SU-DHL-6 (cell line): Measurements from ENCODE around the gene AFM.

Experiments
- H2AFZ ChIP-seq: fragments of 200-600 bp; sonication (generic); 2 replicates; pipeline ENCODE4 v1.6.1; 2014; ENCODE audit warnings: low read depth, mild to moderate bottlenecking, moderate library complexity, mixed read lengths, antibody characterized with exemption, low read length; ENCODE audit not compliant: severe bottlenecking
- H3F3A ChIP-seq: fragments of 200-600 bp; shearing (Covaris generic); 2 replicates; pipeline ENCODE4 v1.6.0; 2016; ENCODE audit warnings: antibody characterized with exemption, mild to moderate bottlenecking; ENCODE audit not compliant: insufficient read depth
- H3K27ac ChIP-seq: fragments of 200-600 bp; sonication (generic); 2 replicates; pipeline ENCODE4 v1.5.1; 2016; ENCODE audit warnings: low read depth, mild to moderate bottlenecking, low read length, moderate library complexity, mixed read lengths
- H3K27me3 ChIP-seq: fragments of 200-600 bp; sonication (generic), shearing (Covaris generic); 2 replicates; pipeline ENCODE4 v1.6.0; 2014; ENCODE audit warnings: mild to moderate bottlenecking, low read length
- H3K36me3 ChIP-seq: fragments of 200-600 bp; sonication (generic); 2 replicates; pipeline ENCODE4 v1.6.1; 2014; ENCODE audit warnings: mild to moderate bottlenecking, low read length, mixed read lengths
- H3K4me2 ChIP-seq: fragments of 300-600, 200-600 bp; shearing (Covaris generic), sonication (generic); 2 replicates; pipeline ENCODE4 v1.6.0; 2014; ENCODE audit warnings: low read length, low read depth, mild to moderate bottlenecking; ENCODE audit not compliant: poor library complexity, severe bottlenecking
- H3K4me3 ChIP-seq: fragments of 200-600 bp; sonication (generic); 2 replicates; pipeline ENCODE4 v1.5.1; 2014; ENCODE audit warnings: antibody characterized with exemption, low read length, mild to moderate bottlenecking, mixed read lengths; ENCODE audit not compliant: insufficient read depth, poor library complexity, severe bottlenecking
- H3K79me2 ChIP-seq: fragments of 200-600 bp; sonication (generic); 2 replicates; pipeline ENCODE4 v1.6.1; 2014; ENCODE audit warnings: mild to moderate bottlenecking, low read length, moderate library complexity; ENCODE audit not compliant: insufficient read depth
- H3K9ac ChIP-seq: fragments of 200-600 bp; sonication (generic); 2 replicates; pipeline ENCODE4 v1.7.0; 2014; ENCODE audit warnings: mild to moderate bottlenecking, low read length
- H3K9me2 ChIP-seq: fragments of 200-600 bp; sonication (generic); replicated peaks from 2 replicates; pipeline ENCODE4 v1.6.1; 2014; ENCODE audit warnings: low read length; ENCODE audit not compliant: insufficient read depth
- H3K9me3 ChIP-seq: fragments of 200-600 bp; sonication (generic); 2 replicates; pipeline ENCODE4 v1.6.1; 2014; ENCODE audit warnings: low read length, mixed read lengths; ENCODE audit not compliant: insufficient read depth
- H4K20me1 ChIP-seq: fragments of 200-600 bp; sonication (generic); 2 replicates; pipeline ENCODE4 v1.6.1; 2014; ENCODE audit warnings: low read depth, mild to moderate bottlenecking, antibody characterized with exemption, low read length, moderate library complexity, mixed read lengths
- EZH2phosphoT487 ChIP-seq: fragments of 200-600 bp; sonication (generic), shearing (Covaris generic); conservative IDR thresholded peaks from 2 replicates; pipeline ENCODE4 v1.6.1; 2018; ENCODE audit warnings: mild to moderate bottlenecking, antibody characterized with exemption, low read length, moderate library complexity, mixed read lengths
- TF ChIP-seq, protein P1 (sequence below): fragments of 200-600 bp; sonication (generic); IDR thresholded peaks from one replicate; pipeline ENCODE4 v1.5.1; 2017; ENCODE audit warnings: antibody characterized with exemption, mild to moderate bottlenecking, low read length, moderate library complexity; ENCODE audit not compliant: insufficient read depth, poor library complexity, severe bottlenecking

Gene AFM

DNA sequence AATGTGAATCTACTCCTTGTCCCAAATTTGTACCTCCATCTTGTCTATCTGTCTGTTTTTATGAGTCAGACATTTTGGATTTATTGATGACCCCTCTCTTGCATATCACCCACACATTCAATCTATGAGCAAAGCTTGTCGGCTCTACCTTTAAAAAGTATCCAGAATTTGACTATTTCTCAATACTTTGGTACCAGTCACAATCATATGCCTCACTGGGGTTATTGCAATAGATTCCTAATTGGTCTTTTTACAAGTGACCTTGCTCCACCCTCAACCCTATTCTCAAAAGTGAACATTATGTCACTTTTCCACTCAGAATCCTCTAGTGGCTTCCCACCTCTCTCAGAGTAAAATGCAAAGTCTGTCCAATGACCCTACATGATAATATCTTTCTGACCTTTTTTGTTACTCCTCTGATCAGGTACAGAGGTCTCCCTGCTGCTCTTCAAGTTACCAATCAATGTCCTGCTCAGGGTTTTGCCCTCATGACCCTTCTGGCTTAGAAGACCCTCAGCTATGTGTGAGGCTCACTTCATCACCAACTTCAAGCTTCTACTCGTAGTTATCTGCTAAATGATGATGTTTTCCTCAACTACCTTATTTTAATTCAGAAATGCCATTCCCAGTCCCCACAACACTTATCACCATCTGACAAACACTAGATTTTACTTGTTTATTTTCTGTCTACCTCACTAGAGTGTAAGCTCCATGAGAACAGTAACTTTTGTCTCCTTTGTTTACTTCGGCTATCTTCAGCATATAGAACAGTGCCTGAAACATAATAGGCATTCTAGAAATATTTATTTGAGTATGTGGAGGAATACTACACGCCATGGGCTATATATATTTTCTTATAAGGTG lies 23.1 kb upstream of the AFM start:
- no peak overlapping the region for H3K4me2 ChIP-seq
- H3K9me3 ChIP-seq = no peaks in the 10 kb centered on the region
- no peaks in the 10 kb centered on the region for H3K27me3 ChIP-seq
- no peaks in the 10 kb centered on the region for H3F3A ChIP-seq
- TF ChIP-seq, protein P1, sequence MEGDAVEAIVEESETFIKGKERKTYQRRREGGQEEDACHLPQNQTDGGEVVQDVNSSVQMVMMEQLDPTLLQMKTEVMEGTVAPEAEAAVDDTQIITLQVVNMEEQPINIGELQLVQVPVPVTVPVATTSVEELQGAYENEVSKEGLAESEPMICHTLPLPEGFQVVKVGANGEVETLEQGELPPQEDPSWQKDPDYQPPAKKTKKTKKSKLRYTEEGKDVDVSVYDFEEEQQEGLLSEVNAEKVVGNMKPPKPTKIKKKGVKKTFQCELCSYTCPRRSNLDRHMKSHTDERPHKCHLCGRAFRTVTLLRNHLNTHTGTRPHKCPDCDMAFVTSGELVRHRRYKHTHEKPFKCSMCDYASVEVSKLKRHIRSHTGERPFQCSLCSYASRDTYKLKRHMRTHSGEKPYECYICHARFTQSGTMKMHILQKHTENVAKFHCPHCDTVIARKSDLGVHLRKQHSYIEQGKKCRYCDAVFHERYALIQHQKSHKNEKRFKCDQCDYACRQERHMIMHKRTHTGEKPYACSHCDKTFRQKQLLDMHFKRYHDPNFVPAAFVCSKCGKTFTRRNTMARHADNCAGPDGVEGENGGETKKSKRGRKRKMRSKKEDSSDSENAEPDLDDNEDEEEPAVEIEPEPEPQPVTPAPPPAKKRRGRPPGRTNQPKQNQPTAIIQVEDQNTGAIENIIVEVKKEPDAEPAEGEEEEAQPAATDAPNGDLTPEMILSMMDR = no peak
- TF ChIP-seq EZH2phosphoT487 = no peak
- no peak overlapping the region for H3K4me3 ChIP-seq
- H3K9ac ChIP-seq = no peak overlapping the region
- H3K79me2 ChIP-seq = no peaks in the 10 kb centered on the region
- H3K9me2 ChIP-seq = no peaks in the 10 kb centered on the region
- no peak overlapping the region for H3K27ac ChIP-seq
- no peaks in the 10 kb centered on the region for H3K36me3 ChIP-seq
- no peak overlapping the region for H2AFZ ChIP-seq
- no peaks in the 10 kb centered on the region for H4K20me1 ChIP-seq

DNA sequence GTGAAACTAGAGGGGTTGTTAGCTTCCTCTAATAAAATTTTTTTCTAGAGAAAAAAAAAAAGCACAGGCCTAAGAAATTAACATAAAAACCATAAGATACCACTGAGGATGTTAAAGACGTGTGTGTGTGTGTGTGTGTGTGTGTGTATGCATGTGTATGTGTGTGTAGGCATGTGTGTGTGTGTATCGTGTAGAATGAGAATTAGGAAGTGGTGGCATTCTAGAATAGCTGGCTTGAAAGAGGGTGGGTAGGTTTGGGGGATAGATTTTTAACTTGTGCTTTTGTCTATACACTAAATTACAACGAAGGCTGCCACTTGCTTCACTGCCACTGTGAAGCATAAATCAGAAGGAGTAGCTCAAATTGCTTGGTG lies 22.5 kb upstream of the AFM start:
- no peak overlapping the region for H3K9ac ChIP-seq
- no peaks in the 10 kb centered on the region for H3K9me3 ChIP-seq
- H3K27me3 ChIP-seq = no peaks in the 10 kb centered on the region

DNA sequence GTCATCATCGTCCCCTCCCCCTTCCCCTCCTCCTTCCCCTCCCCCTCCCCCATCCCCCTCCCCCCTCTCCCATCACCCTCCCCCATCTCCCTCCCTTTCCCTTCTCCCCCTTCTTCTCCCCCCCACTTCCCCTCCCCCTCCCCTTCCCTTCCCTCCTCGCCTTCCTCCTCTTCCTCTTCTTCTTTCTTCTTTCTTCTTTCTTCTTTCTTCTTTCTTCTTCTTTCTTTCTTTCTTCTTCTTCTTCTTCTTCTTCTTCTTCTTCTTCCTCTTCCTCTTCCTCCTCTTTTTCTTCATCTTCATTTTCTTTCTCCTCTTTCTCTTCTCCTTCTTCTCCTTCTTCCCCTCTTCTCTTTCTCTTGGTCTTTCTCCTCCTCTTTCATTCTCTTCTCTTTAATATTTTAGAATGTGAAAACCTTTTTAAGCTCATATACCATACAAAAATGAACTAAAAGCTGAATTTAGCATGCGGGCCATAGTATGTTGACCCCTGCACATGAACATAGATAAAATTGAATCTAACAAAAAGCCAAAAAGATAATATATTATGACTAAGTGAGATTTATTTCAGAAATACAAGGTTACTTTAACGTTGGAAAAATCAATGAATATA lies 20.5 kb upstream of the AFM start:
- H4K20me1 ChIP-seq = no peaks in the 10 kb centered on the region
- H3K9me2 ChIP-seq = no peaks in the 10 kb centered on the region
- H3K9ac ChIP-seq = no peak overlapping the region
- H3K9me3 ChIP-seq = no peaks in the 10 kb centered on the region
- H3F3A ChIP-seq = no peaks in the 10 kb centered on the region
- H3K27ac ChIP-seq = no peak overlapping the region
- H3K27me3 ChIP-seq = no peaks in the 10 kb centered on the region
- H2AFZ ChIP-seq = no peak overlapping the region
- H3K4me2 ChIP-seq = no peak overlapping the region
- H3K4me3 ChIP-seq = no peak overlapping the region
- TF ChIP-seq EZH2phosphoT487 = no peak
- TF ChIP-seq, protein P1 = no peak
- no peaks in the 10 kb centered on the region for H3K36me3 ChIP-seq
- no peaks in the 10 kb centered on the region for H3K79me2 ChIP-seq

More for the DNA sequence above, 22.5 kb upstream of the AFM start:
- Histone ChIP-seq H3K4me2 (no peak overlapping the region), H3K9me2 (no peaks in the 10 kb centered on the region), H3K27ac (no peak overlapping the region), H3K36me3 (no peaks in the 10 kb centered on the region), H2AFZ (no peak overlapping the region), H3K4me3 (no peak overlapping the region), H3F3A (no peaks in the 10 kb centered on the region), H4K20me1 (no peaks in the 10 kb centered on the region), H3K79me2 (no peaks in the 10 kb centered on the region)
- TF ChIP-seq, protein P1 = no peak
- no peak for TF ChIP-seq EZH2phosphoT487
